BJ (cell line): ENCODE data around the gene THSD8. TPM values are rescaled to one million over a fixed set of nuclear protein-coding genes. Genes with fewer than 3 reads are reported as not detected.

Source experiments
- CTCF ChIA-PET: fragments of 350-600 bp; formaldehyde crosslinking; extraction: SDS; loops from one replicate; lab custom pipeline; 2021; ENCODE audit warnings: antibody characterized with exemption, inconsistent platforms; lab: Yijun Ruan, JAX
- POLR2A ChIA-PET: fragments of 300-600 bp; sonication (Branson Sonifier 250); formaldehyde crosslinking; extraction: SDS; loops from one replicate; lab custom pipeline; 2021; ENCODE audit warnings: antibody characterized with exemption; lab: Charles Lee
- DNase-seq: peaks from one replicate; pipeline ENCODE4 v3.0.0-alpha.2; 2011; ENCODE audit warnings: low read depth
- H3K27me3 ChIP-seq: 2 replicates; pipeline ENCODE4 v1.6.0; 2011; ENCODE audit warnings: low read length; ENCODE audit not compliant: control insufficient read depth, insufficient read depth
- H3K36me3 ChIP-seq: 2 replicates; pipeline ENCODE4 v1.5.1; 2011; ENCODE audit warnings: low read length; ENCODE audit not compliant: control insufficient read depth, insufficient read depth
- H3K4me3 ChIP-seq: 2 replicates; pipeline ENCODE4 v1.5.1; 2011; ENCODE audit warnings: low read depth, mild to moderate bottlenecking, control low read depth, low read length
- CTCF ChIP-seq: IDR thresholded peaks from 2 replicates; pipeline ENCODE4 v1.5.1; 2011; ENCODE audit warnings: low read depth, mild to moderate bottlenecking, control low read depth, inconsistent platforms, low read length, moderate library complexity; ENCODE audit not compliant: insufficient read depth
- polyA plus RNA-seq: library from polyadenylated mRNA; depleted of rRNA; stranded (reverse); fragments of >200 nt; gene quantifications from 2 replicates; pipeline ENCODE4 v1.2.3, GENCODE V29; 2011

The THSD8 gene
- polyA plus RNA-seq, 1 experiment: 0.75 TPM

DNA sequence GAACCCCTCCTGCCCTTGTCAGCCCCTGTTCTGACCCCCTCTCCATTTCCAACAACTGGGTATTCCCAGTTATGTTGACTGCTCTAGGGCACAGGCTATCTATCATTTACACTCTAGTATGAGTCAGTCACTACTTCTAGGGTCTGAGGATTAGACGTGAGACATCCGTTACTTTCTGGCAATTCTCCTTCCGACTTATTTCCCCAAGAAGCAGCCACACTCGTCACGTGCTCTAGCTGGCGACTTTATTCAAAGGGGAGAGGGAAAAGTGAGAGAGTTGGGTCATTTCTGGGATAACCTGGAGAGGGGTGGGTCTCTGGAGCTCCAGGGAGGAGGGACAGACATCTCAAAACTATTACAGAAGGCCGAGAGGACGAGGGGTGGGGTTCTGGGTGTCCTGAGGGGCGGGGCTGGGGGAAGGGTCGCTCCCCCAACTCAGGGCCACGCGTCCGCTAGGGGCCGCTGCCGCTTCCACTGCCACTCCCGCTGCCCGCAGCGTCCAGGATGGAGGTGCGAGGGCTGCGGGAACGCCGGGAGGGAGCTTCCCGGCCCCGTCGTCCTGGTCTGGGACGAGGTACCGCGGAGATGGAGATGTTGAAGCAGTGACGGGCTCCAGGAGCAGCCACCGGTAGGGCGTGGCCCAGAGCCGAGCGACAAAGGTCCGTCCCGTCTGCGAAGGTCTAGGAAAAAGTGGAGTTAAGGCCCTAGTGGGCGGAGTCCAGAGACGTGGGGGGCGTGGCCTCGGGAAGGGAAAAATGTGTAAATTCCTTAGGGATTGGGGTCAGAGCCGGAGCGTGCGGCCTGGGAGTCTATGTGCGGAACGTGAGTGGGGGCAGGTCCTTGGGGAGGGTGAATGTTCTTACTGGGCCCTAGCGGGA is 23.6 kb downstream of the THSD8 start:
- ChIA-PET POLR2A (interaction anchor here (0.6 kb wide), 1 partner anchor 10 kb away, joined by 5 read pairs; no protein-coding TSS in a partner anchor), CTCF (interaction anchor here (0.7 to 6.0 kb wide), 7 partner anchors 19 to 65 kb away, joined by 3 to 28 read pairs (median 4); partner anchors contain the start of genes RNASEH2A and THSD8)
- H3K27me3 ChIP-seq: no peaks in the 10 kb centered on the region
- no peak overlapping the region for H3K4me3 ChIP-seq
- no peaks in the 10 kb centered on the region for H3K36me3 ChIP-seq
- DNase-seq: no peak
- TF ChIP-seq CTCF: peak; percentile 47

DNA sequence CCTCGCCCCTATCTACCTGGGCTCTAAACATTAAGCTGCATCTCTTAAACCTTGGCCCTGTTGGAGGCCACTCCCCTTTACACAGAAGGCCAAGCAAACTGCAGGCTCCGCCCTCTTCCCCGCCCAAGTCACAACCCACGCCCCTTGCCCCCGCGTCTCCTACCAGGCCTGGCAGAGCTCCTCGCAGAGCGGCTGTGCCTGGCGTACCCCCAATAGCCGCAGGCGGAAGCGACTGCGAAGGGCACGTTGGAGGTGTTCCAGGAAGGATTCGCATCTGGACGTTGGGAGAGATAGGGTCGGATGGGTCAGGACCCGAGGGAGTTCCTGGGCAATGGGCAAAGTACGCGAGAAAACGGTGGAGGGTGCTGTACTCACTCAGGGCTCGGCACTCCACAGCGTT is 26.6 kb downstream of the THSD8 start:
- CTCF ChIA-PET: interaction anchor here (0.6 to 6.0 kb wide), 2 partner anchors 19 to 1804 kb away, joined by 4 to 28 read pairs; no protein-coding TSS in a partner anchor
- no peak for TF ChIP-seq CTCF
- no peak overlapping the region for H3K4me3 ChIP-seq

DNA sequence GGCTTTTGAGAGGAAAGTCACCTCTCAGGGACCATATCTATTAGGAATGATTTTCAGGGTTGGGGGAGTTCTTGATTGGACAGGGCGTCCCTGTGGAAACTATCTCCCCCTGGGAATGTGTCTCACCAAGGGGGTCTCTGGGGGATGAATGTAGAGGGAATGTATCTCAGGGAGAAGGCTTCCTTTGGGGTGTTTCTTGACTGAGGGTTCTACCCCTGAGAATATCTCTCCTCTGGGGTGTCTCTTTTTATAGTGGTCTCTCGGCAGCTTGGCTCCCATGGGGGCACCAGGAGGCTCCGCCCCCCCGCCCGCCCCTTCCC is 31.5 kb downstream of the THSD8 start:
- Histone ChIP-seq H3K36me3 (no peaks in the 10 kb centered on the region), H3K27me3 (peaks cover 42% of the 10 kb centered on the region), H3K4me3 (0 out of 2 replicates have a peak overlapping the region, but pooled peaks have one; percentile 6)
- ChIA-PET CTCF (interaction anchor here (2.4 kb wide), 1 partner anchor 68 kb away, joined by 10 read pairs; no protein-coding TSS in a partner anchor), POLR2A (no interaction called here)
- no peak for DNase-seq
- no peak for TF ChIP-seq CTCF

More for the DNA sequence above, 26.6 kb downstream of the THSD8 start:
- Histone ChIP-seq H3K36me3 (no peaks in the 10 kb centered on the region), H3K27me3 (peaks cover 8% of the 10 kb centered on the region; the same call in 1 of the 2 replicates)
- POLR2A ChIA-PET: no interaction called here
- no peak for DNase-seq

DNA sequence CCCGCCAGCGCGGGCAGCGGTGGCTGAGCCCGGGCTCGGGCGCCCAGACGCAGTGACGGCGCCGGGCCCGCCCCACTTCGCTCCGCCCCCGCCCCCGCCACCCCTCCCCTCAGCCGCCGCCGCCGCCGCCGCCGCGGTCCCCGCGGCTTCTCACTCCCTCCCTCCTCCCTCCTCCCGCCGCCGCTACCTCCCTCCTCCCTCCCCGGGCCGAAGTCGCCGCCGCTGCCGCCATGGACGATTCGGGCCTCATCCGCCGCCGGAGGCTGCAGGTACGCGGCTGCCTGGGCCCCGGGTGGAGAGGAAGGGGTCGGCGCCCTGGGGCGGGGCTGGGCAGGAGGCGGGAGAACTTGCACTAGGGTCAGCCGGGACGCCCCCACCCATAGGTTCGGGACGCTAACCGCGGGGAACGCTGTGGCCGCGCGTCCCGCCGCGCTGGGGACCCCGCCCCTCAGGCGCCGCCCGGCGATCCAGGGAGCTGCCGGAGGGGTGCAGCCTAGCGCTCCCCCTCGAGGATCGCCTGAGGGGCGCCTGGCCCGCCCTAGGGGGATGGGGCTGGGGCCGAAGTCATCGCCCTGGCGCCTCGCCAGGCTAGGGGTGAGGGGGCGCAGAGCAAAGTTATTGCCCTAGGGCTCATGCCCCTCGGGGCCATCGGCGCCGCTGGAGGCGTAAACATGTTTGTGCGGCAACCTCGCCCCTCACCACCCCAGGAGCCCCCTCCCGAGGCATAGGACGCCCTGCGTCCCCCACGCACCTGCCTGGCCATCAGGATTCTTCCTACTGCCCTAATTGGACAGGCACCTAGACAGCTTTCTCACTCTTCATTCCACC is 32.1 kb downstream of the THSD8 start:
- Histone ChIP-seq H3K4me3 (peak overlapping the region; percentile 44), H3K27me3 (peaks cover 42% of the 10 kb centered on the region), H3K36me3 (no peaks in the 10 kb centered on the region)
- TF ChIP-seq CTCF: no peak
- CTCF ChIA-PET: interaction anchor here (1.1 to 2.6 kb wide), 4 partner anchors 14 to 76 kb away, joined by 4 to 15 read pairs (median 8); no protein-coding TSS in a partner anchor
- POLR2A ChIA-PET: no interaction called here
- DNase-seq: no peak
